IPS DF 4.7 (cell line): ENCODE data around the gene ZNF365.

Source experiments
- DNase-seq: peaks from one replicate; pipeline ENCODE4 v3.0.0-alpha.2; 2013; ENCODE audit warnings: low spot score; ENCODE audit errors: extremely low read depth

ZNF365 gene

DNA sequence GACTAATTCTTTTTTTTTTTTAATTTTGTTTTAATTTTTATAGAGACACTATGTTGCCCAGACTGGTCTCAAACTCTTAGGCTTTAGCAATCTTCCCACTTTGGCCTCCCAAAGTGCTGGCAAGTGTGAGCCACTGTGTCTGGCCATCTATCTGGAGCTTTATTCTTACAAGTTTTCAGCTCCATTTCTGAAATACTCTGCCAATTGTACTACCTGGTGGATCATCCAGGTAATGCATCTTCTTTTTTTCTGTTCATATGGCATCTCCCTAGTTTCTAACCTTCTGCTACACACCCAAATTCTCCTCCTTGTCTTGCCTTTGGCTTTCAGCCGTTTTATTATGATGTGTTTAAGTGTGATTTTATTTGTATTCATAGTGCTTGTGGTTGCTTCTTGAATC is 40.2 kb downstream of the ZNF365 start:
- DNase-seq = no peak

DNA sequence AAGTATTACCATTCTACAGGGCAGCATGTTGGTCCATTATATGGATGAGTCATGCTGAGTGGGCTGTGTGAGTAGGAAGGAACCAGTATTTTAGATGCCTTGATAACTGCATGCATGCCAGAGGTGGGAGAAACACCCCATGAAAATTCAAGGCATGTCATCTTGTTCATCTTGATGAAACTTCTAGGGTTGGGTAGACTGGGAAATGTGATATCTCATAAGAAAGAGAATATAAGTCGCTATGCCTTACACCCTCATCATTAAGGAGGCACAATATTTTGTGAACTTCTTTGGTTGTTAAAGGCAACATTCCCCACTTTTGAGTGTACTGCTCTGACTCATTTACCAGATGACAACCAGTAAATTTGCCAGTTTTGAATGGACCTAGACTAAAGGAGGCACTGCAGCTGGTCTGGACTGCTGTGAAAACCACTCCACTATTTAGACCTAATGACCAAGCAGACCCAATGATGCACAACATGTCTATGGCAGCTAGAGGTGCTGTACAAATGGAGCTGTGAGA is 48.0 kb downstream of the ZNF365 start:
- no peak for DNase-seq

DNA sequence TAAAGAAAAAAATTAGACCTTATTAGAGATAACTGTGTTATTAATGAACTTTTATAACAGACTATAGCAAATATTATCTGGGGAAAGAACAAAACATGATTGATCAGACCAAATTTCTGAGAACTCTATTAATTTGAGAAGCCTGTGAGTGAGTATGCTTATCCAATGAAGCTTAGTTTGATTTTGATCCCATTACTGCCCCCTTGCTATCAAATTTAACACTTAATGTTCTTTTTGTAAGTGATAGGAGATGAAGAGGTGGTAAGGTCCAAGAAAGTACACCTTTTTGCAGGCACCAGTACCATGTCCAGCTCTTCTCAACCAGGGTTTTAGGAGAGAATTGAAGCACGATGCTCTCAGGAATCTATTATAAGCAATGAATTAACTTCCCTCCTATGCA is 49.9 kb downstream of the ZNF365 start:
- no peak for DNase-seq

DNA sequence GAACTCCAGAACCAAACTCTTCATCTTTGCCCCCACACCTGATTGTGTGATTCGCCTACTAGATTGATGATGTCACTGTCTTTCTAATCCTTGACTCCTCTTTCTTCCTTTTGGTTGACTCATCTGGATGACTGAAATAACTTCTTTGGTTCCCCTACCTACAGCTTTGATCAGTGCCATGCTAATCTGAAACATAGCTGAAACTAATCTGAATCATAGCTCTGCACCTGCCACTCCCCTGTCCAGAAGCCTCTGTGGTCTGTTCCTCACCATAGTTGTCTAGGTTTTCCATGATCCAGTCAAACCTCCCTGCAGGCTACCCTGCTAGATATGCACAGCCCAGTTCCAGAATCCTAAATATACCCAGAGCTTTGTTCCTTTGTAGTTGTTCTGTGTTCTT is 51.9 kb downstream of the ZNF365 start:
- DNase-seq = no peak

GRCh38 chr10:62426600-62426999 is 52.4 kb downstream of the ZNF365 start:
- no peak for DNase-seq

DNA sequence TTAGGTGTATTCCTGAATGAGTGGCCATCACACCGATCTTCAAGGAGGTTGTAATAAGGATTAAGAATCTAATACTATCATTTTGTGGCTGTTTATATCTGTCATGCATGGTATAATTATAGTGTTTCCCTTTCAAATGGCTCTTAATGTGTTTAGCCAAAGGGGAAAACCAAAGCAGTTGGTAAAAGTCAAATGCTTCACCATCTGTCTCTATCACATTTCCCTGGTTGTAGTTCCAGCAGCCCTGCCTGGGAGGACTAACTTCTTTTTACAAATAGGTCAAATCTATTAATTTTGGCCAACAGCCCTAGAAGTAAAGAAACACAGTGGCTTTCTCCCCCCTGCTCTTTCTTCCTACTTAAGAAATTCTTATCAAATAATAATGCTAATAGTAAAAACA is 56.7 kb downstream of the ZNF365 start:
- no peak for DNase-seq

- DNase-seq = no peak
Observed at GRCh38 chr10:62433181-62433692, 59.1 kb downstream of the ZNF365 start.

- DNase-seq = no peak
Observed at GRCh38 chr10:62433901-62434300, 59.7 kb downstream of the ZNF365 start.

DNA sequence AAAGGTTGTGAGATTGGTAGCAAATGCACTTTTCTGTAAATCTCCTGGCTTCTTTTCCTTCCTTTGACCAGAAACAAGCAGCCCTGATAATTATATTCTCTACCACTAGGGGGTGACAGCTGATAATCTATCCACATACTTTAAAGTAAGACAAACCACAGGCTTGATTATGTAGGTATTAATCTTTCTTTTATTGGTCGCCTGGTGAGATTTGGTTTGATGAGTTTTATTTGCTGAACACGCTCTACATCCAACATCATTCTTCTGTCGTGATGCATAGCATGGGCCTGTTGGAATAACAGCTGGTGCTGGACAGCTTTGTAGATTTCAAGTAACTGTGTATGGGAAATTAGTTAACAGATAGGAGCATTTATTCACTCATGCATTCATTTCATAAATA is 63.5 kb downstream of the ZNF365 start:
- DNase-seq = peak; percentile 36

GRCh38 chr10:62442006-62442405 is 67.8 kb downstream of the ZNF365 start:
- no peak for DNase-seq

DNA sequence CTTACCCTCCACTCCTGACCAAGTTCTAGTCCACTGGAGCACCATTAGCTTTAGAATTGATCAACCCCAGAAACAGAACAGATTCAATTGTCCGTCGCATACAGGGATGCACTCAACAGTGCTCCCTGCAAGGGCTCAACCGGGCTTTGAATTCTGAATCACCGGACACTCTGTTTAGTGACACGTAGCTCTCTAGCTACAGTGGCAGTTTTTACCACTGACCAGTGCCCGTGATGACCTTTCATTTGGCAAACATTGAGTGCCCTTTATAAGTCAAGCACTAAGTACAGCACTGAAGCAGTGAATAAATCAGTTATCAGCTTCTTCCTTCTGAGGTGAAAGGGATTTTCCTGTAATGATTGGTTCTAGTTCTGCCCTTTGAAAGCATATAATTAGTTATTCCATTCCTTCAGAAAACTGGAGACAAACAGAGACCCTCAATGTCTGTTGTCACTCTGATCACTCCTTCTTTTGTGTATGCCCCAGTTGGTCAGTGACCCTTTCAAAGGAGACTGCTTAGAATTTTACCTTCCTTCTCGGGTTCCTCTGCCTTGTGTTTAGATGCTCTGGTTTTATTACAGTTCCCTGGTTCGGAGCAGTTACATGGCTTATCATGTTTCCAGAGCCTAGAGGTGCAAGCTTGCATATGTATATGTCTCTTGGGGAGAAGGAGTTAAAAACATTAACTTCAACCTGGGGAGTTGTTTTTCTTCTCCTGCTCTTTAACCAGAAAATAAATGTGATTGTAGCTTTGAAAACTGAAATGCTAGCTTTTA is 68.9 kb downstream of the ZNF365 start:
- DNase-seq = no peak

- no peak for DNase-seq
Observed at GRCh38 chr10:62443866-62444265, 69.7 kb downstream of the ZNF365 start.

GRCh38 chr10:62446627-62447026 is 72.5 kb downstream of the ZNF365 start:
- DNase-seq = no peak

DNA sequence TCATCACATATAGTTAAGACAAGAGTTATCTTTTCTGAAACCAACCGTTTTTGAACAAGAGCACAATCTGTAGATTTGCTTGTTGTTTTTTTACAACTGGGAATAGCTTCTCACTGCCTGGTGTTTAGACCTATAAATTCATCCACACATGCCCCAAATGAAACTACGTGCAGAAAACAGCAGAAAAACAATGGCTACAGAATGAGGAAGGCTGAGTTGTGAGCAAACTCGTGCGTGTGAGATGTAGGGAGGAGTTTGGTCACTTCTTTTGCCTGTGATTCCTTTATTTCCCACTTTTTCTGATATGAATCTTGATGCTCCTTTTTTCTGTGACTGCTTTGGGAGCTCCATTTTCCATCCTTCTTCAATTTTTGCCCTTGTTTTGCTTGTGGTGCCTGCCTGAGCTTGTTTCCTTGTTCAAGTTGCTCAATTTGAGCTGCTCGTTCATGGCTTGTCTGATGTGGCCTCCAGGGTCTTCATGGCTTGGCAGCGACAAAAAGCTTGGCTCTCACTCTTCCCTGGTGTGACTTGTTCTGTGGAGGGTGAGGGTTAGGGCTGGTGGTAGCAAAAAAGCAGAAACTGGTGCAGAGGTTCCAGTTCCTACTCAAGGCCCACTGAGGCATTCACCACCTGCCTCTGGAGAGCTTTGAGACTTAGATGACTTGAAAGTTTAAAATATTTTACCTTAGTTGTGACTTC is 76.9 kb downstream of the ZNF365 start:
- no peak for DNase-seq

- DNase-seq = no peak
Observed at GRCh38 chr10:62451611-62451975, 77.4 kb downstream of the ZNF365 start.
